Measurements from ENCODE around the gene MREG. TPM values are rescaled to one million over a fixed set of nuclear protein-coding genes. Genes with fewer than 3 reads are reported as not detected.

Gene MREG
- total and polyA plus RNA-seq, 7 donors: 0.99 to 8.8 (median 1.5) TPM

DNA sequence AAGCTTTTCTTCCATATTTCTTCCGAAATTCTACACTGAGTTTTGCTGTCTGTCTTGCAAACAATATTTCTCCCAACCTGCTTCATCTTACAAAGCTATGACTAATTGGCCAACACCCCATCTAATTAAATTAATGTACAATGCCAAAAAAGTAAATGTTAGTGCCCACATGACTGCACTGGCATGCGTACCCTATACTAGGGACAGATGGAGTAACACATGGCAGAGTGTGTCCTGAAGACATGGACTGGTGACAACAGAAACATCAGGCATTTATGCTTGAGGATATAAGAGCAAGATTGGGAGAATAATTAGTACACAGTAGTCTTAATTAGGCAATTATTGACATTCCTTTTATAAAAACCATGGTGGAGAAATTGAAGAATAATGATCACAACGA is 66.8 kb downstream of the MREG start:
- 33 to 85% methylated on average over 3 of the region's 3 CpGs for WGBS, 2 donors
- no peak for DNase-seq
- Histone ChIP-seq H3K27ac (no peak overlapping the region), H3K4me1 (no peaks in the 10 kb centered on the region), H3K27me3 (no peaks in the 10 kb centered on the region), H3K36me3 (peaks cover 0 to 4% (median 0%) of the 10 kb centered on the region in 4 donors), H3K9me3 (no peaks in the 10 kb centered on the region), H3K4me3 (no peak overlapping the region)
- TF ChIP-seq, protein P1, sequence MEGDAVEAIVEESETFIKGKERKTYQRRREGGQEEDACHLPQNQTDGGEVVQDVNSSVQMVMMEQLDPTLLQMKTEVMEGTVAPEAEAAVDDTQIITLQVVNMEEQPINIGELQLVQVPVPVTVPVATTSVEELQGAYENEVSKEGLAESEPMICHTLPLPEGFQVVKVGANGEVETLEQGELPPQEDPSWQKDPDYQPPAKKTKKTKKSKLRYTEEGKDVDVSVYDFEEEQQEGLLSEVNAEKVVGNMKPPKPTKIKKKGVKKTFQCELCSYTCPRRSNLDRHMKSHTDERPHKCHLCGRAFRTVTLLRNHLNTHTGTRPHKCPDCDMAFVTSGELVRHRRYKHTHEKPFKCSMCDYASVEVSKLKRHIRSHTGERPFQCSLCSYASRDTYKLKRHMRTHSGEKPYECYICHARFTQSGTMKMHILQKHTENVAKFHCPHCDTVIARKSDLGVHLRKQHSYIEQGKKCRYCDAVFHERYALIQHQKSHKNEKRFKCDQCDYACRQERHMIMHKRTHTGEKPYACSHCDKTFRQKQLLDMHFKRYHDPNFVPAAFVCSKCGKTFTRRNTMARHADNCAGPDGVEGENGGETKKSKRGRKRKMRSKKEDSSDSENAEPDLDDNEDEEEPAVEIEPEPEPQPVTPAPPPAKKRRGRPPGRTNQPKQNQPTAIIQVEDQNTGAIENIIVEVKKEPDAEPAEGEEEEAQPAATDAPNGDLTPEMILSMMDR (IDR thresholded peaks at IDR 0.05): no peak
- TF ChIP-seq POLR2AphosphoS5 (IDR thresholded peaks at IDR 0.05) (no peak), POLR2A (IDR thresholded peaks at IDR 0.05) (no peak), EP300 (IDR thresholded peaks at IDR 0.05) (no peak)
- intact Hi-C loops (cut with DNase I): no loop called here

GRCh38 chr2:215942194-215942593 is 71.2 kb downstream of the MREG start:
- no peak overlapping the region for H3K4me3 ChIP-seq
- DNase-seq: no peak
- peaks cover 0 to 4% (median 0%) of the 10 kb centered on the region in 4 donors for H3K36me3 ChIP-seq
- H3K27ac ChIP-seq: no peak overlapping the region
- TF ChIP-seq POLR2AphosphoS5 (IDR thresholded peaks at IDR 0.05): no peak
- no peak for TF ChIP-seq EP300 (IDR thresholded peaks at IDR 0.05)
- TF ChIP-seq POLR2A (IDR thresholded peaks at IDR 0.05): no peak
- TF ChIP-seq, protein P1 (IDR thresholded peaks at IDR 0.05): no peak
- no peaks in the 10 kb centered on the region for H3K9me3 ChIP-seq
- H3K4me1 ChIP-seq: no peaks in the 10 kb centered on the region
- 92 to 96% methylated on average over 3 of the region's 3 CpGs for WGBS, 2 donors
- intact Hi-C loops (cut with DNase I): no loop called here
- H3K27me3 ChIP-seq: no peaks in the 10 kb centered on the region

DNA sequence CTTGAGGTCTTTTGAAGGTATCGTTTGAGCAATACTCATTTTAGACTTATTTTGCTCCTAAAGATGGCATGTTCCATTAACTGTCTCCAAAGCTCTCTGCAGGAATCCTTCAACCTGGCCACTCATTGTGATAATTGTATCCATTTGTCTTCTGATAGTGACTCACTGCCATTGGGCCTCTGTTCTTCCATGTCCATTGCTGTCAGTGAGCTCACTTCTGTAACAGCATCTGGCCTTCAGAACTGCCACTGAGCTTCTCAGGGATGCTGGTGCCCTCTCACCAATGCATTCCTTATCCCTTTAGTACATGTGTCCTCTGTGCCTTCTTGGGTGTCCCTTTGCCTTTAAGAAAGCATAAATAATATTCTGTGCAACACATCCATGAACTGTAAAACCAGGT is 71.6 kb downstream of the MREG start:
- no peak overlapping the region for H3K4me3 ChIP-seq
- H3K36me3 ChIP-seq: peaks cover 0 to 4% (median 0%) of the 10 kb centered on the region in 4 donors
- intact Hi-C loops (cut with DNase I): no loop called here
- H3K4me1 ChIP-seq: no peaks in the 10 kb centered on the region
- DNase-seq: no peak
- no peaks in the 10 kb centered on the region for H3K9me3 ChIP-seq
- no peaks in the 10 kb centered on the region for H3K27me3 ChIP-seq
- no peak overlapping the region for H3K27ac ChIP-seq
- TF ChIP-seq POLR2AphosphoS5 (IDR thresholded peaks at IDR 0.05) (no peak), POLR2A (IDR thresholded peaks at IDR 0.05) (no peak), EP300 (IDR thresholded peaks at IDR 0.05) (no peak)
- TF ChIP-seq, protein P1 (IDR thresholded peaks at IDR 0.05): no peak
- WGBS, 2 donors: 93 to 98% methylated on average over 1 of the region's 1 CpG

GRCh38 chr2:215940645-215941184 is 72.6 kb downstream of the MREG start:
- no peaks in the 10 kb centered on the region for H3K9me3 ChIP-seq
- H3K4me3 ChIP-seq: no peak overlapping the region
- no peaks in the 10 kb centered on the region for H3K27me3 ChIP-seq
- intact Hi-C loops (cut with DNase I): no loop called here
- no peak for DNase-seq
- no peaks in the 10 kb centered on the region for H3K4me1 ChIP-seq
- H3K36me3 ChIP-seq: peaks cover 0 to 4% (median 0%) of the 10 kb centered on the region in 4 donors
- H3K27ac ChIP-seq: no peak overlapping the region
- 95 to 97% methylated on average over 6 of the region's 6 CpGs for WGBS, 2 donors
- TF ChIP-seq POLR2AphosphoS5 (IDR thresholded peaks at IDR 0.05) (no peak), EP300 (IDR thresholded peaks at IDR 0.05) (no peak), POLR2A (IDR thresholded peaks at IDR 0.05) (no peak)
- TF ChIP-seq, protein P1 (IDR thresholded peaks at IDR 0.05): no peak

DNA sequence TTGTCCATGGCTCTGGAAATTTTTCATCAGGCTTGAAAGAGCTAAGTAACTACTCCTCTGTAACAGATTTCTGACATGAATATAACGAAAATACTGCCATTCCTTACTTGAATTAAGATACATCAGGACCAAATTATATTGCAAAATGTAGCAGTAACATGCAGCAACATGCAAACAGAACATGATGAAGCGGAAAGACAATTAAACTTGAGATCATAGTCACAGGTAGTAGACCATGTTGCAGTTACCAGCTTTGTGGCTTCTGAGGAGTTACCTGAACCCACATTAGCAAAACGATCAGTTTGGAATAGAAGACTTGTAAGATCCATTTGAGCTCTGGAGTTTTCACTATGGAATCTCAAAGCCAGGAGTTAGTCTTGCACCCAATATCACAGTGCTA is 76.2 kb downstream of the MREG start:
- intact Hi-C loops (cut with DNase I): loop anchor here (10.0 kb wide), 1 partner anchor 622 kb away; the partner anchor contains the start of gene ATIC
- WGBS, 2 donors: 92% methylated on average over 3 of the region's 3 CpGs

More for the DNA sequence above, 76.2 kb downstream of the MREG start:
- Histone ChIP-seq H3K27ac (no peak overlapping the region), H3K9me3 (no peaks in the 10 kb centered on the region), H3K4me3 (no peak overlapping the region), H3K27me3 (no peaks in the 10 kb centered on the region), H3K36me3 (no peaks in the 10 kb centered on the region), H3K4me1 (no peaks in the 10 kb centered on the region)
- TF ChIP-seq, protein P1 (IDR thresholded peaks at IDR 0.05): no peak
- TF ChIP-seq POLR2AphosphoS5 (IDR thresholded peaks at IDR 0.05) (no peak), EP300 (IDR thresholded peaks at IDR 0.05) (no peak), POLR2A (IDR thresholded peaks at IDR 0.05) (no peak)
- DNase-seq: no peak

Data from sigmoid colon (tissue), 7 donors.